PC-9 (cell line): ENCODE data around the gene TSHZ2. TPM values are rescaled to one million over a fixed set of nuclear protein-coding genes. Genes with fewer than 3 reads are reported as not detected.

ENCODE experiments used
- BruUV-seq: library from RNA; stranded (reverse); fragments of 400-500 nt; replicated peaks from 2 replicates; lab custom pipeline; 2021; lab: Mats Ljungman, UMichigan
- CTCF ChIA-PET: fragments of 300-600 bp; sonication (Branson Sonifier 250); formaldehyde crosslinking; loops from one replicate; lab custom pipeline; 2022; ENCODE audit warnings: antibody characterized with exemption; lab: Charles Lee
- POLR2A ChIA-PET: fragments of 300-600 bp; sonication (Branson Sonifier 250); formaldehyde crosslinking; loops from one replicate; lab custom pipeline; 2022; ENCODE audit warnings: antibody characterized with exemption; ENCODE audit not compliant: unreplicated experiment; lab: Charles Lee
- DNase-seq, 2 experiments: peaks; one replicate each; pipeline versions ENCODE4 v3.0.0 to v3.0.0-alpha.2; 2015 to 2022; ENCODE audit warnings: mixed read lengths in 1 of 2
- H2AFZ ChIP-seq: fragments of 200-600 bp; sonication (generic); 2 replicates; pipeline ENCODE4 v1.8.1; 2017; ENCODE audit warnings: antibody characterized with exemption
- H3F3A ChIP-seq: fragments of 200-600 bp; sonication (generic); 2 replicates; pipeline ENCODE4 v1.8.1; 2017; ENCODE audit warnings: antibody characterized with exemption, mild to moderate bottlenecking, low read depth; ENCODE audit not compliant: insufficient read depth
- H3K27ac ChIP-seq: fragments of 200-600 bp; sonication (generic); 2 replicates; pipeline ENCODE4 v1.6.1; 2016; ENCODE audit warnings: mixed run types
- H3K27me3 ChIP-seq: fragments of 200-600 bp; sonication (generic); 2 replicates; pipeline ENCODE4 v1.6.1; 2016; ENCODE audit warnings: low read depth, mixed run types; ENCODE audit not compliant: insufficient read depth
- H3K36me3 ChIP-seq: fragments of 200-600 bp; sonication (generic); 2 replicates; pipeline ENCODE4 v1.6.1; 2016; ENCODE audit warnings: low read depth, mixed run types
- H3K4me1 ChIP-seq: fragments of 200-600 bp; sonication (generic); replicated peaks from 2 replicates; pipeline ENCODE4 v1.6.1; 2016; ENCODE audit warnings: mixed run types; ENCODE audit not compliant: insufficient read depth
- H3K4me2 ChIP-seq: fragments of 200-600 bp; sonication (generic); 2 replicates; pipeline ENCODE4 v1.6.1; 2017; ENCODE audit warnings: mixed run types
- H3K4me3 ChIP-seq: fragments of 200-600 bp; sonication (generic); 2 replicates; pipeline ENCODE4 v1.6.1; 2016; ENCODE audit warnings: mixed run types
- H3K79me2 ChIP-seq: fragments of 200-600 bp; sonication (generic); 2 replicates; pipeline ENCODE4 v1.6.1; 2017; ENCODE audit warnings: low read depth, mixed run types
- H3K9me2 ChIP-seq: fragments of 200-600 bp; sonication (generic); 2 replicates; pipeline ENCODE4 v1.8.1; 2017; ENCODE audit warnings: mild to moderate bottlenecking; ENCODE audit not compliant: insufficient read depth
- H3K9me3 ChIP-seq: fragments of 200-600 bp; sonication (generic); 2 replicates; pipeline ENCODE4 v1.8.1; 2016; ENCODE audit warnings: low read depth; ENCODE audit not compliant: insufficient read depth
- H4K20me1 ChIP-seq: fragments of 200-600 bp; sonication (generic); 2 replicates; pipeline ENCODE4 v1.8.1; 2017; ENCODE audit not compliant: insufficient read depth
- EZH2 ChIP-seq: fragments of 200-600 bp; sonication (generic); IDR thresholded peaks from 2 replicates; pipeline ENCODE4 v1.8.0; 2017; ENCODE audit warnings: antibody characterized with exemption, low read depth
- intact Hi-C: fragments of 100-400 bp; cut with micrococcal nuclease; formaldehyde crosslinking; loops from one replicate; pipeline ENCODE4 v1.10.0; 2022; ENCODE audit not compliant: unreplicated experiment
- total RNA-seq: library from RNA; stranded (reverse); gene quantifications from 2 replicates; pipeline ENCODE4 v1.2.3, GENCODE V29; 2021
- TF ChIP-seq, protein P1 (sequence below): fragments of 200-600 bp; sonication (generic); conservative IDR thresholded peaks from 2 replicates; pipeline ENCODE4 v1.6.1; 2017; ENCODE audit warnings: mixed run types, antibody characterized with exemption, mild to moderate bottlenecking, moderate library complexity

TSHZ2 gene
- total RNA-seq, 1 experiment from 2014 or later, result not detected

DNA sequence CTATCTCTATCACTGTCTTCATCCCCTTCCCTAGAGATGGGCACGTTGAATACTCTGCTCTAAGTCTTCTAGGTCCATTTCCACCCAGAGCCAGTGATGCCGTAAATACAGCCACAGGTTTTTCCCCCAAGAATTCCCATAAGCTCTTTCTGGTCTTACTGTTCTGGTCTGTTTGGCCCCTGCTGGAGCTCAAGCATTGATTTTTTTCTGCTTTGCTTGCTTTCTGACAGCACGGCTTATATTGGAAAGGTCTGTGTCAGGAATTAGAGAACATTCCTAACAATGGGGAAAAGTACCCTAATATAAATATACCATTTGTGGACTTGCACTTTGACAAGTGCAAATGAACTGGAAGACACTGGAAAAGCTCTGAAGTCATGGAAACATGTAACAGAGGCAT is 302.6 kb downstream of the TSHZ2 start:
- Histone ChIP-seq H3K4me2 (no peak overlapping the region), H2AFZ (no peak overlapping the region), H3K4me3 (no peak overlapping the region), H3F3A (no peaks in the 10 kb centered on the region), H3K4me1 (no peaks in the 10 kb centered on the region), H3K27me3 (peaks cover 87% of the 10 kb centered on the region), H3K79me2 (no peaks in the 10 kb centered on the region), H4K20me1 (no peaks in the 10 kb centered on the region), H3K27ac (no peak overlapping the region), H3K9me3 (no peaks in the 10 kb centered on the region), H3K36me3 (no peaks in the 10 kb centered on the region), H3K9me2 (no peaks in the 10 kb centered on the region)
- POLR2A ChIA-PET, result no interaction called here
- BruUV-seq, result no TSS peak
- DNase-seq, result no peak
- CTCF ChIA-PET, result no interaction called here
- intact Hi-C loops, result no loop called here
- TF ChIP-seq, protein P1, sequence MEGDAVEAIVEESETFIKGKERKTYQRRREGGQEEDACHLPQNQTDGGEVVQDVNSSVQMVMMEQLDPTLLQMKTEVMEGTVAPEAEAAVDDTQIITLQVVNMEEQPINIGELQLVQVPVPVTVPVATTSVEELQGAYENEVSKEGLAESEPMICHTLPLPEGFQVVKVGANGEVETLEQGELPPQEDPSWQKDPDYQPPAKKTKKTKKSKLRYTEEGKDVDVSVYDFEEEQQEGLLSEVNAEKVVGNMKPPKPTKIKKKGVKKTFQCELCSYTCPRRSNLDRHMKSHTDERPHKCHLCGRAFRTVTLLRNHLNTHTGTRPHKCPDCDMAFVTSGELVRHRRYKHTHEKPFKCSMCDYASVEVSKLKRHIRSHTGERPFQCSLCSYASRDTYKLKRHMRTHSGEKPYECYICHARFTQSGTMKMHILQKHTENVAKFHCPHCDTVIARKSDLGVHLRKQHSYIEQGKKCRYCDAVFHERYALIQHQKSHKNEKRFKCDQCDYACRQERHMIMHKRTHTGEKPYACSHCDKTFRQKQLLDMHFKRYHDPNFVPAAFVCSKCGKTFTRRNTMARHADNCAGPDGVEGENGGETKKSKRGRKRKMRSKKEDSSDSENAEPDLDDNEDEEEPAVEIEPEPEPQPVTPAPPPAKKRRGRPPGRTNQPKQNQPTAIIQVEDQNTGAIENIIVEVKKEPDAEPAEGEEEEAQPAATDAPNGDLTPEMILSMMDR, result no peak
- TF ChIP-seq EZH2, result no peak

DNA sequence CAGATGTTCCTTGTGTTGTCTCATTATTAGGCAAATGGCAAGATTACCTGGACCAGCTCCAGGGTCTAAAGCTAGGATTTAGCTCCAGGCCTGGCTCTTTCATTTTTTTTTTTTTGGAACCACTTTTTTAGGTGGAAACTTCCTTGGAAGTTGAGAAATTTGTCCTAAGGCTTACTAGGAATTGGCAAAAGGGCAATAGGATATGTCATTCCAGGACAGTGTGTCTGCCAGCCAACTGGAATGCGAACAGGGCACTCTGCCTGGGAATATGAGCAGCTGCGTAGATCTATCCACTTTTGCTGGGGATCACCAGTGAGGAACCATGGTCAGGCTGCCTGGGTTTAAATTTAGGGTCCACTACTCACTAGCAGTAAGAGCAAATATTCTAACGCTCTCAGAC is 304.0 kb downstream of the TSHZ2 start:
- Histone ChIP-seq H4K20me1 (no peaks in the 10 kb centered on the region), H3K9me3 (no peaks in the 10 kb centered on the region), H3K4me2 (no peak overlapping the region), H3K4me3 (no peak overlapping the region), H3K79me2 (no peaks in the 10 kb centered on the region), H3K27ac (no peak overlapping the region), H3K9me2 (no peaks in the 10 kb centered on the region), H3F3A (no peaks in the 10 kb centered on the region), H3K4me1 (no peaks in the 10 kb centered on the region), H2AFZ (no peak overlapping the region), H3K27me3 (peaks cover 80% of the 10 kb centered on the region), H3K36me3 (no peaks in the 10 kb centered on the region)
- TF ChIP-seq, protein P1, result no peak
- no peak for TF ChIP-seq EZH2
- ChIA-PET POLR2A (no interaction called here), CTCF (no interaction called here)
- DNase-seq, result no peak
- no TSS peak for BruUV-seq
- intact Hi-C loops, result no loop called here

DNA sequence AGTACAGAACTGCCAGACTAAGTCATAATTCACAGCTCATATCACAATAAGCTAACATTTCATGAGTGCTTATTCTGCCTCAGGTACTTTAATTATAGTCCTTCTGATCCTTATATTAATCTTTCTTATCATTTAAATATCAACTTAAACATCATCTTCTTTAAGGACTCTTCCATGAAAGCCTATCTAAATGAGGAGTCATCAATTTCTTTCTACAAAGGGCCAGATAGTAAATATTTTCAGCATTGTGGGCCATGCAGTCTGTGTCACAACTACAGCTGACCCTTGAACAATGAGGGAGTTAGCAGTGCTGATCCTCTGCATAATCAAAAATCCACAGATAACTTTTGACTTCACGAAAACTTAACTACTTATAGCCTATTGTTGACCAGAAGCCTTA is 306.4 kb downstream of the TSHZ2 start:
- H3K27me3 ChIP-seq, result peaks cover 80% of the 10 kb centered on the region
- no peak overlapping the region for H2AFZ ChIP-seq
- intact Hi-C loops, result no loop called here
- H3K27ac ChIP-seq, result no peak overlapping the region
- no peak overlapping the region for H3K4me3 ChIP-seq
- TF ChIP-seq EZH2, result no peak
- TF ChIP-seq, protein P1, result no peak
- no peaks in the 10 kb centered on the region for H3K9me2 ChIP-seq
- no peaks in the 10 kb centered on the region for H3K4me1 ChIP-seq
- no peaks in the 10 kb centered on the region for H4K20me1 ChIP-seq
- CTCF ChIA-PET, result no interaction called here
- DNase-seq, result no peak
- POLR2A ChIA-PET, result no interaction called here
- no peaks in the 10 kb centered on the region for H3K79me2 ChIP-seq
- H3F3A ChIP-seq, result no peaks in the 10 kb centered on the region
- BruUV-seq, result no TSS peak
- no peak overlapping the region for H3K4me2 ChIP-seq
- no peaks in the 10 kb centered on the region for H3K36me3 ChIP-seq
- no peaks in the 10 kb centered on the region for H3K9me3 ChIP-seq
